Osteoblast (primary cell): ENCODE results near the gene CLIC5. TPM values are rescaled to one million over a fixed set of nuclear protein-coding genes. Genes with fewer than 3 reads are reported as not detected.

ENCODE experiments used
- DNase-seq: peaks from one replicate; pipeline ENCODE4 v3.0.0; 2011; ENCODE audit warnings: low spot score, mixed read lengths; ENCODE audit not compliant: insufficient read length; ENCODE audit errors: missing footprints
- H2AFZ ChIP-seq: 2 replicates; pipeline ENCODE4 v1.6.0; 2011; ENCODE audit warnings: mild to moderate bottlenecking, low read length
- H3K27ac ChIP-seq: 2 replicates; pipeline ENCODE4 v1.5.1; 2011; ENCODE audit warnings: mild to moderate bottlenecking, low read depth, low read length, moderate library complexity
- H3K27me3 ChIP-seq: 2 replicates; pipeline ENCODE4 v1.6.0; 2012; ENCODE audit warnings: mild to moderate bottlenecking, control low read depth, inconsistent platforms, low read length, moderate library complexity; ENCODE audit not compliant: insufficient read depth
- H3K36me3 ChIP-seq: 2 replicates; pipeline ENCODE4 v1.5.1; 2011; ENCODE audit warnings: mild to moderate bottlenecking, low read length, control low read depth, moderate library complexity; ENCODE audit not compliant: insufficient read depth
- H3K4me1 ChIP-seq: 2 replicates; pipeline ENCODE4 v1.5.1; 2011; ENCODE audit warnings: mild to moderate bottlenecking, low read length, control low read depth, moderate library complexity; ENCODE audit not compliant: insufficient read depth
- H3K4me2 ChIP-seq: 2 replicates; pipeline ENCODE4 v1.6.0; 2011; ENCODE audit warnings: mild to moderate bottlenecking, low read length; ENCODE audit not compliant: insufficient read depth
- H3K4me3 ChIP-seq: fragments of 200-600 bp; sonication (generic); 3 replicates; pipeline ENCODE4 v1.5.1; 2012; ENCODE audit warnings: mild to moderate bottlenecking, low read length, inconsistent platforms; ENCODE audit not compliant: insufficient read depth
- H3K79me2 ChIP-seq: 2 replicates; pipeline ENCODE4 v1.6.0; 2012; ENCODE audit warnings: mild to moderate bottlenecking, low read length, control low read depth, inconsistent platforms; ENCODE audit not compliant: insufficient read depth
- H3K9me3 ChIP-seq: 2 replicates; pipeline ENCODE4 v1.5.1; 2011; ENCODE audit warnings: low read depth, low read length, control low read depth
- H4K20me1 ChIP-seq: 2 replicates; pipeline ENCODE4 v1.6.0; 2012; ENCODE audit warnings: mild to moderate bottlenecking, low read length, control low read depth; ENCODE audit not compliant: insufficient read depth
- total RNA-seq: library from RNA; depleted of rRNA; stranded (reverse); fragments of >200 nt; gene quantifications from 2 replicates; pipeline ENCODE4 v1.2.3, GENCODE V29; 2012
- TF ChIP-seq, protein P1 (sequence below): IDR thresholded peaks from 2 replicates; pipeline ENCODE4 v1.5.1; 2011; ENCODE audit warnings: mild to moderate bottlenecking, low read depth, low read length, moderate library complexity; ENCODE audit errors: extremely low read depth

Gene CLIC5
- total RNA-seq, 1 donor, result not detected

DNA sequence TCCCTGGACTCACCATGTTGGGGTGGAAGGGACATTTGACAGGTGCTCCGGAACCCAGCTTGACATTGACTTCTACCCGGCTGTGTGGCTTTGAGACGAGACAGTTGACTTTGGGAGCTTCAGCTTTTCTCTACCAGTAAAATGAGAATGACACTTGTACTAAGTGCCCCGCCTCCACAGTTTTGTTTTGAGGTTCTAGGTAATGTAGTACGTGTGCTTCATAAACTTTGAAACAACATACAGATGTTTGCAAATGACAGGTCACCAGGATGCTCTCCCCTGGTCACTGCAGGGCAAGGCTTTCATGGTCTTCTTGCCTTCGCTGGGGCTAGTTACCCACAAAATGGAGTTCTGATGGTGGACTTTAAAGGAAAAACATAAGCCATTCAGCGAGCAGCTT is 31.3 kb downstream of the CLIC5 start:
- peaks cover under 1% of the 10 kb centered on the region for H3K27me3 ChIP-seq
- no peaks in the 10 kb centered on the region for H4K20me1 ChIP-seq
- no peak overlapping the region for H3K4me3 ChIP-seq
- TF ChIP-seq, protein P1, sequence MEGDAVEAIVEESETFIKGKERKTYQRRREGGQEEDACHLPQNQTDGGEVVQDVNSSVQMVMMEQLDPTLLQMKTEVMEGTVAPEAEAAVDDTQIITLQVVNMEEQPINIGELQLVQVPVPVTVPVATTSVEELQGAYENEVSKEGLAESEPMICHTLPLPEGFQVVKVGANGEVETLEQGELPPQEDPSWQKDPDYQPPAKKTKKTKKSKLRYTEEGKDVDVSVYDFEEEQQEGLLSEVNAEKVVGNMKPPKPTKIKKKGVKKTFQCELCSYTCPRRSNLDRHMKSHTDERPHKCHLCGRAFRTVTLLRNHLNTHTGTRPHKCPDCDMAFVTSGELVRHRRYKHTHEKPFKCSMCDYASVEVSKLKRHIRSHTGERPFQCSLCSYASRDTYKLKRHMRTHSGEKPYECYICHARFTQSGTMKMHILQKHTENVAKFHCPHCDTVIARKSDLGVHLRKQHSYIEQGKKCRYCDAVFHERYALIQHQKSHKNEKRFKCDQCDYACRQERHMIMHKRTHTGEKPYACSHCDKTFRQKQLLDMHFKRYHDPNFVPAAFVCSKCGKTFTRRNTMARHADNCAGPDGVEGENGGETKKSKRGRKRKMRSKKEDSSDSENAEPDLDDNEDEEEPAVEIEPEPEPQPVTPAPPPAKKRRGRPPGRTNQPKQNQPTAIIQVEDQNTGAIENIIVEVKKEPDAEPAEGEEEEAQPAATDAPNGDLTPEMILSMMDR, result no peak
- H3K27ac ChIP-seq, result no peak overlapping the region
- no peak overlapping the region for H2AFZ ChIP-seq
- H3K4me1 ChIP-seq, result no peaks in the 10 kb centered on the region
- H3K79me2 ChIP-seq, result no peaks in the 10 kb centered on the region
- DNase-seq, result peak; percentile 1
- H3K4me2 ChIP-seq, result no peak overlapping the region
- no peaks in the 10 kb centered on the region for H3K9me3 ChIP-seq
- H3K36me3 ChIP-seq, result no peaks in the 10 kb centered on the region

DNA sequence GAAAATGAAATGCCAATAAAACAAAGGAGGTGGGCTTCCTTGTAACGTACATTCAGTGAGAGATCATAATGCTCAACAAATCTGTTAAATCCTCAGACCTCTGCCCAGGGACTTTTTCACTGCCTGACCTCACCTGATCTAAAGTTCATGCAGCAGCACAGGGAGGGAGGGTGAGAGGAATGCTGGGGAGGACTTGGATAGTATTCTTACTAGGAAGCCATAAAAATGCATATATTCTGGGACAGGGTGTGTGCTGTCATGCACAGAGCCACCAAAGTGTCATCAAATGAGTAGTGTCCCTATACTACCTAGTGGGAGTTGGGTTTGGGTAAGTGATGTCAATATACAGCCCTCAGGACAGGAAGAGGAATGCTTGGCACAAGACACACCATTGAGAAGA is 32.6 kb downstream of the CLIC5 start:
- peaks cover 3% of the 10 kb centered on the region for H3K27me3 ChIP-seq
- TF ChIP-seq, protein P1, result no peak
- H3K36me3 ChIP-seq, result no peaks in the 10 kb centered on the region
- no peak overlapping the region for H3K27ac ChIP-seq
- no peak overlapping the region for H3K4me2 ChIP-seq
- no peak overlapping the region for H3K4me3 ChIP-seq
- no peak for DNase-seq
- no peaks in the 10 kb centered on the region for H4K20me1 ChIP-seq
- no peaks in the 10 kb centered on the region for H3K79me2 ChIP-seq
- H3K9me3 ChIP-seq, result no peaks in the 10 kb centered on the region
- H3K4me1 ChIP-seq, result no peaks in the 10 kb centered on the region
- no peak overlapping the region for H2AFZ ChIP-seq

DNA sequence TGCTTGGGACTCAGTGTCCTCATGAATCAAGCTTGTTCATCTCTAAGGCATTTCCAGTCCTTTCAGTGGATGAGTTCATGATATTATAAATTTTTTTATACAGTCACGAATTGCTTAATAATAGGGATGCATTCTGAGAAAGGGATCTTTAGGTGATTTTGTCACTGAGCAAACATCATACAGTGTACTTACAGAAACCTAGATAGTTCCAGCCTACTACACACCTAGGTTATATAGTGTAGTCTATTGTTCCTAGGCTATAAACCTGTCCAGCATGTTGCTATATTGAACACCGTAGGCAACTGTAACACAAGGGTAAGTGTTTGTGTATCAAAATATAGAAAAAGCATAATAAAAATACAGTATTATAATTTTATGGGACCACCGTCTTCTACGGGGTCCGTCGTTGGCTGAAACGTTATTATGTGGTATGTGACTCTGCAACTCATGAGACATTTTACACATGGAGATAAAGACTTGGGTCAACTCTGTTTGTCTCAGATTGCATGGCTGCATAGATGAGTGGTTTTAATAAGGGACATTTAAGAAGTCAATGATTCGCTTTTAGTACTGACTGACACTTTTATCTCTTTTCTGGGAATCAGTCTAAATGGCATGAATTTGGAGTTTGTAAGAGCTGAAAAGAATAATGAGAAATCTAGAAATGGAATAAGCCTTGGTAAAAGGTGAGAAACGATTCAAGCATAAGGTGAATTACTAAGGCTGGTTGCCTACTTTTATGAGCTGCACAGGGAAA is 33.2 kb downstream of the CLIC5 start:
- H3K36me3 ChIP-seq, result no peaks in the 10 kb centered on the region
- no peaks in the 10 kb centered on the region for H3K4me1 ChIP-seq
- peaks cover 3% of the 10 kb centered on the region for H3K27me3 ChIP-seq
- no peak overlapping the region for H2AFZ ChIP-seq
- H3K79me2 ChIP-seq, result no peaks in the 10 kb centered on the region
- DNase-seq, result no peak
- H3K27ac ChIP-seq, result no peak overlapping the region
- no peaks in the 10 kb centered on the region for H4K20me1 ChIP-seq
- H3K4me2 ChIP-seq, result no peak overlapping the region
- no peak overlapping the region for H3K4me3 ChIP-seq
- TF ChIP-seq, protein P1, result no peak
- H3K9me3 ChIP-seq, result no peaks in the 10 kb centered on the region

DNA sequence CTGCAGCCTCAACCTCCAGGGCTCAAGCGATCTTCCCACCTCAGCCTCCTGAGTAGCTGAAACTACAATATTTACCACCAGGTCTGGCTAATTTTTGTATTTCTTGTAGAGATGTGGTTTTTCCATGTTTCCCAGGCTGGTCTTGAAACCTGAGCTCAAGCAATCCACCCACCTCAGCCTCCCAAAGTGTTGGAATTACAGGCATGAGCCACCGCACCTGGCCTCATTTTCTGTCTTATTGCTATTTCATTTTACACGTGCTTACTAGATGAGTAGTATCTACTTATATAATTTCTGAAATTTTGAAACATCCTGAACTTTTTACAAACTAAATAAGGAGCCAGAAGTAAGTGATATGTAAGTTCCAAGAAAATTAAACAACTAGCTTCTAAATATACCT is 34.6 kb downstream of the CLIC5 start:
- Histone ChIP-seq H2AFZ (no peak overlapping the region), H4K20me1 (no peaks in the 10 kb centered on the region), H3K79me2 (no peaks in the 10 kb centered on the region), H3K4me2 (no peak overlapping the region), H3K27me3 (peaks cover 3% of the 10 kb centered on the region), H3K4me1 (no peaks in the 10 kb centered on the region), H3K36me3 (no peaks in the 10 kb centered on the region), H3K9me3 (no peaks in the 10 kb centered on the region), H3K27ac (no peak overlapping the region), H3K4me3 (no peak overlapping the region)
- TF ChIP-seq, protein P1, result no peak
- no peak for DNase-seq
